Stimulated activated CD4-positive, alpha-beta T cell treated with anti-CD3 and anti-CD28 coated beads, Interleukin-1b, Interleukin-23, amount 100 ng/mL, for 1 hour (primary cell): Measurements from ENCODE around the gene LRP1.

Experiments used
- DNase-seq, 2 donors: peaks; one replicate each; pipeline ENCODE4 v3.0.0-alpha.2; 2020; ENCODE audit warnings: low read depth in 2 of 2

Gene LRP1

GRCh38 chr12:57134949-57135348 is 6.7 kb downstream of the LRP1 start:
- DNase-seq: no peak

GRCh38 chr12:57135527-57136326 is 7.4 kb downstream of the LRP1 start:
- no peak for DNase-seq

- no peak for DNase-seq
Observed at GRCh38 chr12:57138526-57139272, 10.4 kb downstream of the LRP1 start.

DNA sequence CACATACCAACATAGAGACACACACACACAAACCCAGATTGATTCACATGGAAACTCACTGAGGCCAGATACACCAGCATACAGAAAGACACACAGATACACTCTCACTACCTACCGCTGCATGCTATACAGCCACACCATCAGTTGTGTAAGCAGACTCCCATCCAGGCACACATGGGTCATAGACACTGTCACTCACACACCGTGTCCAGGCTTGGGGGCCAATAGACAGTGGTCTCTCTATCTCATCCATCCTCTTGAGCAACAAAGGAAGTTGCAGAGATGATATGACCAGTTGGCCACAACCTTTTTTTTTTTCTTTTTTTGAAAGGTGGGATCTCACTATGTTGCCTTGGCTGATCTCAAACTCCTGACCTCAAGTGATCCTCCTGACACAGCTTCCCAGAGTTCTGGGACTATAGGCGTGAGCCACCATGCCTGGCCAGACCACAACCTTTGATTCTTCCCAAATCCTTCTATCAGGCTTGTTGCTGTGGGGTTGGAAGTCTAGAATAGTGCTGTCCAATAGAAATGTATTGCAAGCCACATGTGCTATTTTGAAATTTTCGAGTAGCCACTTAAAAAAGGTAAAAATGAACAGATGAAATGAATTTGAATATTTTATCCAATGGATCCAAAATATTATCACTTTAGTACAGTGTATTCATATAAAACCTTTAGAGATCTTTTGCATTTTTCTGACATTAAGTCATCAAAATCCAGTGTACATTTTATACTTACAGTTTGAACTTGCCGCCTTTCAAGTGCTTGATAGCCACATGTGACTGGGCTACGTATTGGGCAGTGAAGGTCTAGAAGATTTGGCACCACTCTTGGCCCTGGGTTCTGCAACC is 11.7 kb downstream of the LRP1 start:
- no peak for DNase-seq

DNA sequence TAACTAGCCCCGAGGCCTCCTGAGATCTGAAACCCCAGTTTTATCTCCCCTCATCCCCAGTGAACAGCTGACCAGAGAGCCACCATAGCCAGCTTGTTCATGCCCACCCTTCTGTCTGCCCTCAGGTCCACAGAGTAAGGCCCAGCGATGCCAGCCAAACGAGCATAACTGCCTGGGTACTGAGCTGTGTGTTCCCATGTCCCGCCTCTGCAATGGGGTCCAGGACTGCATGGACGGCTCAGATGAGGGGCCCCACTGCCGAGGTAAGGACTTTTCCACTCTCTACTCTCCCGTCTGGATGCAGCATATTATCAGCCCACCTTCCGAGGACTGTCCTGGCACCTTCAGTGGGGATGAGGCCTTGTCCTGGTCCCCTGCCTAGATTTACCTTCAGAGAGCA is 13.0 kb downstream of the LRP1 start:
- DNase-seq: no peak

GRCh38 chr12:57142121-57142520 is 13.8 kb downstream of the LRP1 start:
- DNase-seq: no peak

- no peak for DNase-seq
Observed at GRCh38 chr12:57142727-57143126, 14.4 kb downstream of the LRP1 start.

- DNase-seq: no peak
Observed at GRCh38 chr12:57143454-57143853, 15.2 kb downstream of the LRP1 start.

DNA sequence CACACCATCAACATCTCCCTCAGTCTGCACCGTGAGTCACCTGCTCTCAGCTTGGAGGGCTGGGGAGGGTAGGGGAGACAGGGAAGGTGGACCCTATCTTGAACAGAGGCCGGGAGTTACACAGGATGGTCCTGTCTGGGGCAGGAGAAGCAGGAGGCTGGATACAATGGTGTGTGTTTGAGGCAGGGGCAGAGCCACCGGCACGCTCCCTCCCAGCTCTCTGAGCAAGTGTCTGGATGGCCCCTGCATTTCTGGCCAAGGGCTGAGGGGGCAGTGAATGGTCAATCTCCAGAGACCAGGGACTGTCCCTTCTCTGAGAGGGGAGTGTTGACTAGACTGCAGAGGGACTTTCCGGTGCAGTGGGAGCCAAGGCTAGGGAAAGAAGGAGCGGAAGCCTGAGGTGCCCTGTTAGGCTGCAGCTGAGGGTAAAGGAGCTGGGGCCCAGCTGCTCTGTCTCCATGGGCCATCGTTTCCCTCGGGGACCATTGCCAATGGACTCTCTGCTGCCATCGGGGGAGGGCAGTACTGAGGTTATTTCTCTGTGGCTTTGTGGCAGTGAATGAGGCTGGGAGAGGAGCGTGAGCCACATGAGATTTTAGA is 17.3 kb downstream of the LRP1 start:
- DNase-seq: no peak

DNA sequence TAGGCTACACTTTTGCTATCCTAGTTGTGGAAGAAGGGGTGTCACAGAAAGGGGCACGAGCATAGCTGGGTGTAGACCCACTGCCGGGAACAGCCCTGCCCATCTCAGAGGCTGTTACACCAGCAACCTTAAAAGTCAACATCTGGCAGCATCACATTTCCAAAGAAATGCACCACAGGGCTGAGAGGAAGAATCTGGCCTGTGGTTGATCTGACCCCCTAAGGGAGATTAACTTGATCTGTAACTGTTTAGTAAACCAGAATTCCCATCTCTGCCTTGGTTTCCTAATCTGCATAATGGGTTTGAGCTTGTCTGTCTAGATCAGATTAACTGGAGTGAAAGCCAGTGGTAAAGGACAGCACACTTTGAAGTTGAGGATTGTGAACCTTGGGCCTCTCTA is 17.8 kb downstream of the LRP1 start:
- DNase-seq: no peak

- DNase-seq: no peak
Observed at GRCh38 chr12:57146961-57147944, 19.0 kb downstream of the LRP1 start, which contains the start of gene LRP1-AS. TSS of gene LRP1-AS (minus strand) at chr12:57147619.

GRCh38 chr12:57148469-57149244 is 20.4 kb downstream of the LRP1 start:
- DNase-seq: no peak

- no peak for DNase-seq
Observed at GRCh38 chr12:57149245-57149900, 21.1 kb downstream of the LRP1 start.

- DNase-seq: no peak
Observed at GRCh38 chr12:57150400-57151000, 22.2 kb downstream of the LRP1 start.

GRCh38 chr12:57151741-57152630 is 23.7 kb downstream of the LRP1 start:
- no peak for DNase-seq

DNA sequence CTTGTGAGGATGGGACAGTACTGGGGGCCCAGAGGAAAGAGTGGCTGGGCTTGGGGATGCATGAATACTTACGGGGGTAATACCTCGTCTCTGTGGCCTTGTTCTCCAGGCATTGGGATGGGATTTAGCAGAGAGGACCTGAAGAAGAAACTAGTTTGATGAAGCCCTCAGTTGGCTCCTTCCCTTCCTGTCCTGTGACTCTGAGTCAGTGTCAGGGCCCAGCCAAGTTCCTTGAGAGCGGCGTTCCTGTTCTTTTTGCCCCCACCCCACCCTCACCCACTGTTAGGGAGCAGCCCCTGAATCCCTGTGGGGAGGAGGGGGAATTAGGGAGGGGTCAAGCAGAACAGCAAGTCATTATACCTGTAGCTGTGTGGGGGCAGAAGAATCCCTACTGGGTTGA is 24.4 kb downstream of the LRP1 start:
- DNase-seq: no peak

DNA sequence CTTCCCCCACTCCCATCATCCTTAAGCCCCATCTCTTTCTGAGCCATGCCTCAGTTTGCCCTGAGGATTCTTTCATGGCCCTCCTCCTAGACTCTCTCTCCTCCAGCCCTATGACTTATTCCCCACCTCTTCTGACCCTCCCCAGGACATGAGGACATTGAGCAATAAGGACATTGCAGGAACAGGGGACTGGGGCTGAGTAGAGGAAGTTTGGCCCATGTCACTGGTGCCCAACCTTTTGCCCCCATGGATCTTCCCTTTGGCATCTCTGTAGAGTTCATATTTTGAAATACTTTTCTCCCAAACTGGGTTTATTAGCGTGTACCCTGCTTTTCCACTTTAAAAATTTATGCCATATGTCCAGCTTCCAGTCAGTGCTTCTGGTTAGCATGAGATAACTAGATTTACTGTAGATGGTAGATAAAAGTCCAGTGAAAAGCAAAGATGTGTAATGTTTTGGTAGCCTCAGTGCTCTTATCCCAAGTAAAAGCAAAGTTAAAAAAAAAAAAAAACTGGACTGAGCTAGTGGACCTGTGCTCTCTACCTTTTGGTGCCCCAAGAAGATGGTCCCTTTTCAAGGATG is 25.2 kb downstream of the LRP1 start:
- no peak for DNase-seq
